Measurements from ENCODE around the gene KLK2.

- no peak for TF ChIP-seq CTCF (IDR thresholded peaks at IDR 0.05 in 8 of 11, conservative IDR thresholded peaks at IDR 0.05 in 3 of 11)
- TF ChIP-seq POLR2A (IDR thresholded peaks at IDR 0.05) = no peak
- TF ChIP-seq POLR2AphosphoS5 (IDR thresholded peaks at IDR 0.05) = no peak
These were observed 18.4 kb upstream of the KLK2 start, which contains the start of gene KLK3 for GRCh38 chr19:50854636-50855410.

All from spleen (tissue), 7 donors.